Measurements from ENCODE around the gene SPRN.

DNA sequence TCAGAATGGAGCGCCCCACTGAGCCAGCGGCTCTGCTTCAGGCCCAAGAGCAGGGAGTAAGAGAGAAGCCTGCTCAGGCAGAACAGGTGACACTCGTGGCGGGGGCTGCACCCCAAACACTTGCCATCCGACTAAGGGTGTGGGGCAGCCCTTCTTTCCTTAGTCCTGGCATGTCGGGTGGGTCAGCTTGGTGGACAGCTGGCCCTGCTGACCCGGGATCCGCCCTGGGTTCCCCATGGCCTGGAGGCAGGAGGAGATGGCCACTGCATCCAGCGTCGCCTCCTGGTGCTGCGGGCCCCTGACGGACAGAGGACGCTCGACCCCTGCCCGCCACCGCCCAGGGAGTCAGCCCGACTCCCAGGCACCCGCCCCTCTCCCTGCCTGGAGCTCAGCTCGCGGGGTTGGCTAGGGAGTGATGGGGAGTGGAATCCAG lies 46.6 kb downstream of the SPRN start:
- TF ChIP-seq, protein P1, sequence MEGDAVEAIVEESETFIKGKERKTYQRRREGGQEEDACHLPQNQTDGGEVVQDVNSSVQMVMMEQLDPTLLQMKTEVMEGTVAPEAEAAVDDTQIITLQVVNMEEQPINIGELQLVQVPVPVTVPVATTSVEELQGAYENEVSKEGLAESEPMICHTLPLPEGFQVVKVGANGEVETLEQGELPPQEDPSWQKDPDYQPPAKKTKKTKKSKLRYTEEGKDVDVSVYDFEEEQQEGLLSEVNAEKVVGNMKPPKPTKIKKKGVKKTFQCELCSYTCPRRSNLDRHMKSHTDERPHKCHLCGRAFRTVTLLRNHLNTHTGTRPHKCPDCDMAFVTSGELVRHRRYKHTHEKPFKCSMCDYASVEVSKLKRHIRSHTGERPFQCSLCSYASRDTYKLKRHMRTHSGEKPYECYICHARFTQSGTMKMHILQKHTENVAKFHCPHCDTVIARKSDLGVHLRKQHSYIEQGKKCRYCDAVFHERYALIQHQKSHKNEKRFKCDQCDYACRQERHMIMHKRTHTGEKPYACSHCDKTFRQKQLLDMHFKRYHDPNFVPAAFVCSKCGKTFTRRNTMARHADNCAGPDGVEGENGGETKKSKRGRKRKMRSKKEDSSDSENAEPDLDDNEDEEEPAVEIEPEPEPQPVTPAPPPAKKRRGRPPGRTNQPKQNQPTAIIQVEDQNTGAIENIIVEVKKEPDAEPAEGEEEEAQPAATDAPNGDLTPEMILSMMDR (IDR thresholded peaks at IDR 0.05), result no peak
- TF ChIP-seq FOXP1 (CRISPR knock-in tag; IDR thresholded peaks at IDR 0.05; ENCODE audit: borderline replicate concordance) (no peak), ZNF317 (CRISPR knock-in tag; IDR thresholded peaks at IDR 0.05; ENCODE audit: borderline replicate concordance, low read depth) (no peak), TCF7 (CRISPR knock-in tag; IDR thresholded peaks at IDR 0.05; ENCODE audit: low read depth) (no peak), EMX1 (CRISPR knock-in tag; IDR thresholded peaks at IDR 0.05) (no peak), CREM (CRISPR knock-in tag; IDR thresholded peaks at IDR 0.05) (no peak), GTF2I (CRISPR knock-in tag; conservative IDR thresholded peaks at IDR 0.05) (no peak), CREB1 (CRISPR knock-in tag; IDR thresholded peaks at IDR 0.05) (no peak), ZNF219 (CRISPR knock-in tag; IDR thresholded peaks at IDR 0.05; ENCODE audit: borderline replicate concordance) (no peak)
- TF ChIP-seq, protein P2, sequence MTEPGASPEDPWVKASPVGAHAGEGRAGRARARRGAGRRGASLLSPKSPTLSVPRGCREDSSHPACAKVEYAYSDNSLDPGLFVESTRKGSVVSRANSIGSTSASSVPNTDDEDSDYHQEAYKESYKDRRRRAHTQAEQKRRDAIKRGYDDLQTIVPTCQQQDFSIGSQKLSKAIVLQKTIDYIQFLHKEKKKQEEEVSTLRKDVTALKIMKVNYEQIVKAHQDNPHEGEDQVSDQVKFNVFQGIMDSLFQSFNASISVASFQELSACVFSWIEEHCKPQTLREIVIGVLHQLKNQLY (CRISPR knock-in tag; IDR thresholded peaks at IDR 0.05), result no peak
- TF ChIP-seq, protein P3, sequence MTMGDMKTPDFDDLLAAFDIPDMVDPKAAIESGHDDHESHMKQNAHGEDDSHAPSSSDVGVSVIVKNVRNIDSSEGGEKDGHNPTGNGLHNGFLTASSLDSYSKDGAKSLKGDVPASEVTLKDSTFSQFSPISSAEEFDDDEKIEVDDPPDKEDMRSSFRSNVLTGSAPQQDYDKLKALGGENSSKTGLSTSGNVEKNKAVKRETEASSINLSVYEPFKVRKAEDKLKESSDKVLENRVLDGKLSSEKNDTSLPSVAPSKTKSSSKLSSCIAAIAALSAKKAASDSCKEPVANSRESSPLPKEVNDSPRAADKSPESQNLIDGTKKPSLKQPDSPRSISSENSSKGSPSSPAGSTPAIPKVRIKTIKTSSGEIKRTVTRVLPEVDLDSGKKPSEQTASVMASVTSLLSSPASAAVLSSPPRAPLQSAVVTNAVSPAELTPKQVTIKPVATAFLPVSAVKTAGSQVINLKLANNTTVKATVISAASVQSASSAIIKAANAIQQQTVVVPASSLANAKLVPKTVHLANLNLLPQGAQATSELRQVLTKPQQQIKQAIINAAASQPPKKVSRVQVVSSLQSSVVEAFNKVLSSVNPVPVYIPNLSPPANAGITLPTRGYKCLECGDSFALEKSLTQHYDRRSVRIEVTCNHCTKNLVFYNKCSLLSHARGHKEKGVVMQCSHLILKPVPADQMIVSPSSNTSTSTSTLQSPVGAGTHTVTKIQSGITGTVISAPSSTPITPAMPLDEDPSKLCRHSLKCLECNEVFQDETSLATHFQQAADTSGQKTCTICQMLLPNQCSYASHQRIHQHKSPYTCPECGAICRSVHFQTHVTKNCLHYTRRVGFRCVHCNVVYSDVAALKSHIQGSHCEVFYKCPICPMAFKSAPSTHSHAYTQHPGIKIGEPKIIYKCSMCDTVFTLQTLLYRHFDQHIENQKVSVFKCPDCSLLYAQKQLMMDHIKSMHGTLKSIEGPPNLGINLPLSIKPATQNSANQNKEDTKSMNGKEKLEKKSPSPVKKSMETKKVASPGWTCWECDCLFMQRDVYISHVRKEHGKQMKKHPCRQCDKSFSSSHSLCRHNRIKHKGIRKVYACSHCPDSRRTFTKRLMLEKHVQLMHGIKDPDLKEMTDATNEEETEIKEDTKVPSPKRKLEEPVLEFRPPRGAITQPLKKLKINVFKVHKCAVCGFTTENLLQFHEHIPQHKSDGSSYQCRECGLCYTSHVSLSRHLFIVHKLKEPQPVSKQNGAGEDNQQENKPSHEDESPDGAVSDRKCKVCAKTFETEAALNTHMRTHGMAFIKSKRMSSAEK (CRISPR knock-in tag; IDR thresholded peaks at IDR 0.05; ENCODE audit: borderline replicate concordance), result no peak
- TF ChIP-seq, protein P4, sequence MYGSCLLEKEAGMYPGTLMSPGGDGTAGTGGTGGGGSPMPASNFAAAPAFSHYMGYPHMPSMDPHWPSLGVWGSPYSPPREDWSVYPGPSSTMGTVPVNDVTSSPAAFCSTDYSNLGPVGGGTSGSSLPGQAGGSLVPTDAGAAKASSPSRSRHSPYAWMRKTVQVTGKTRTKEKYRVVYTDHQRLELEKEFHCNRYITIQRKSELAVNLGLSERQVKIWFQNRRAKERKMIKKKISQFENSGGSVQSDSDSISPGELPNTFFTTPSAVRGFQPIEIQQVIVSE (CRISPR knock-in tag; IDR thresholded peaks at IDR 0.05; ENCODE audit: borderline replicate concordance), result no peak
- TF ChIP-seq, protein P5, sequence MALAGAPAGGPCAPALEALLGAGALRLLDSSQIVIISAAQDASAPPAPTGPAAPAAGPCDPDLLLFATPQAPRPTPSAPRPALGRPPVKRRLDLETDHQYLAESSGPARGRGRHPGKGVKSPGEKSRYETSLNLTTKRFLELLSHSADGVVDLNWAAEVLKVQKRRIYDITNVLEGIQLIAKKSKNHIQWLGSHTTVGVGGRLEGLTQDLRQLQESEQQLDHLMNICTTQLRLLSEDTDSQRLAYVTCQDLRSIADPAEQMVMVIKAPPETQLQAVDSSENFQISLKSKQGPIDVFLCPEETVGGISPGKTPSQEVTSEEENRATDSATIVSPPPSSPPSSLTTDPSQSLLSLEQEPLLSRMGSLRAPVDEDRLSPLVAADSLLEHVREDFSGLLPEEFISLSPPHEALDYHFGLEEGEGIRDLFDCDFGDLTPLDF (CRISPR knock-in tag; IDR thresholded peaks at IDR 0.05), result no peak

Data from WTC11 (cell line).